H9 (cell line): ENCODE measurements around the gene CALR3. TPM values are rescaled to one million over a fixed set of nuclear protein-coding genes. Genes with fewer than 3 reads are reported as not detected.

Experiments
- DNase-seq: peaks from one replicate; pipeline ENCODE4 v3.0.0-alpha.2; 2017
- H2AFZ ChIP-seq: one replicate; pipeline ENCODE4 v1.6.1; 2013; ENCODE audit warnings: mild to moderate bottlenecking, low read length, control low read depth, moderate library complexity
- H2AK5ac ChIP-seq: 2 replicates; pipeline ENCODE4 v1.6.1; 2013; ENCODE audit warnings: low read length, control low read depth, mixed read lengths; ENCODE audit not compliant: insufficient read length
- H2BK120ac ChIP-seq: one replicate; pipeline ENCODE4 v1.6.1; 2013; ENCODE audit warnings: low read depth, mild to moderate bottlenecking, low read length, control low read depth, inconsistent platforms; ENCODE audit not compliant: poor library complexity, severe bottlenecking
- H2BK12ac ChIP-seq: 2 replicates; pipeline ENCODE4 v1.6.1; 2013; ENCODE audit warnings: low read length, control low read depth, mixed read lengths, low read depth; ENCODE audit not compliant: insufficient read length
- H2BK15ac ChIP-seq: 2 replicates; pipeline ENCODE4 v1.6.1; 2013; ENCODE audit warnings: low read depth, low read length, control low read depth
- H2BK20ac ChIP-seq: one replicate; pipeline ENCODE4 v1.6.1; 2013; ENCODE audit warnings: low read depth, mild to moderate bottlenecking, low read length, control low read depth, inconsistent platforms; ENCODE audit not compliant: poor library complexity, severe bottlenecking
- H2BK5ac ChIP-seq: 2 replicates; pipeline ENCODE4 v1.6.1; 2013; ENCODE audit warnings: low read length, control low read depth, mixed read lengths; ENCODE audit not compliant: insufficient read length
- H3K14ac ChIP-seq: 2 replicates; pipeline ENCODE4 v1.6.1; 2013; ENCODE audit warnings: low read length, control low read depth; ENCODE audit not compliant: insufficient read depth
- H3K18ac ChIP-seq: 2 replicates; pipeline ENCODE4 v1.6.1; 2013; ENCODE audit warnings: low read depth, mild to moderate bottlenecking, mixed read lengths, low read length, control low read depth; ENCODE audit not compliant: insufficient read length
- H3K23ac ChIP-seq: 2 replicates; pipeline ENCODE4 v1.6.1; 2013; ENCODE audit warnings: low read length, control low read depth, mixed read lengths, low read depth; ENCODE audit not compliant: insufficient read length
- H3K23me2 ChIP-seq: 2 replicates; pipeline ENCODE4 v1.6.1; 2013; ENCODE audit warnings: low read depth, mild to moderate bottlenecking, mixed read lengths, low read length, control low read depth; ENCODE audit not compliant: insufficient read length, poor library complexity, severe bottlenecking
- H3K27ac ChIP-seq: 2 replicates; pipeline ENCODE4 v1.5.1; 2013; ENCODE audit warnings: low read length, control low read depth, mixed read lengths, low read depth; ENCODE audit not compliant: insufficient read length
- H3K27me3 ChIP-seq: 2 replicates; pipeline ENCODE4 v1.6.1; 2013; ENCODE audit warnings: low read length, control low read depth, inconsistent platforms; ENCODE audit not compliant: insufficient read depth
- H3K4ac ChIP-seq: 2 replicates; pipeline ENCODE4 v1.6.1; 2013; ENCODE audit warnings: low read depth, mild to moderate bottlenecking, control low read depth, inconsistent platforms, low read length, moderate library complexity
- H3K4me1 ChIP-seq: 2 replicates; pipeline ENCODE4 v1.6.1; 2013; ENCODE audit warnings: low read length, control low read depth, inconsistent platforms; ENCODE audit not compliant: insufficient read depth
- H3K4me2 ChIP-seq: 2 replicates; pipeline ENCODE4 v1.6.1; 2013; ENCODE audit warnings: low read length, control low read depth, mixed read lengths; ENCODE audit not compliant: insufficient read length, insufficient read depth
- H3K56ac ChIP-seq: 2 replicates; pipeline ENCODE4 v1.6.1; 2013; ENCODE audit warnings: low read depth, mild to moderate bottlenecking, mixed read lengths, low read length, control low read depth; ENCODE audit not compliant: insufficient read length
- H3K79me1 ChIP-seq: 2 replicates; pipeline ENCODE4 v1.6.1; 2013; ENCODE audit warnings: low read depth, mild to moderate bottlenecking, moderate library complexity, low read length, control low read depth, inconsistent platforms; ENCODE audit not compliant: insufficient read depth, poor library complexity, severe bottlenecking
- H3K79me2 ChIP-seq: 2 replicates; pipeline ENCODE4 v1.6.1; 2013; ENCODE audit warnings: low read length, control low read depth, inconsistent platforms; ENCODE audit not compliant: insufficient read depth
- H3K9ac ChIP-seq: 2 replicates; pipeline ENCODE4 v1.6.1; 2013; ENCODE audit warnings: low read length, control low read depth, mixed read lengths; ENCODE audit not compliant: insufficient read length; ENCODE audit errors: extremely low read depth
- H3K9me3 ChIP-seq: one replicate; pipeline ENCODE4 v1.6.1; 2013; ENCODE audit warnings: low read depth, low read length, inconsistent platforms; ENCODE audit not compliant: control insufficient read depth
- H3T11ph ChIP-seq: one replicate; pipeline ENCODE4 v1.6.1; 2013; ENCODE audit warnings: mild to moderate bottlenecking, low read length, control low read depth, inconsistent platforms
- H4K20me1 ChIP-seq: one replicate; pipeline ENCODE4 v1.6.1; 2013; ENCODE audit not compliant: control insufficient read depth, insufficient read length, insufficient read depth
- H4K5ac ChIP-seq: 2 replicates; pipeline ENCODE4 v1.6.1; 2013; ENCODE audit warnings: low read depth, mild to moderate bottlenecking, mixed read lengths, low read length, control low read depth; ENCODE audit not compliant: insufficient read length
- H4K8ac ChIP-seq: replicated peaks from 2 replicates; pipeline ENCODE4 v1.6.1; 2013; ENCODE audit warnings: low read length, control low read depth, mixed read lengths, low read depth; ENCODE audit not compliant: insufficient read length
- H4K91ac ChIP-seq: 2 replicates; pipeline ENCODE4 v1.6.1; 2013; ENCODE audit warnings: low read depth, mild to moderate bottlenecking, moderate library complexity, mixed read lengths, low read length, control low read depth; ENCODE audit not compliant: insufficient read length
- H3K27ac Mint-ChIP-seq, 3 experiments: 2 replicates in 2 of 3; 3 replicates in 1 of 3; pipeline ENCODE4 v1.8.0; 2020 to 2021; ENCODE audit warnings: mixed read lengths in 3 of 3, mild to moderate bottlenecking in 1 of 3, moderate library complexity in 1 of 3
- H3K27me3 Mint-ChIP-seq: 2 replicates; pipeline ENCODE4 v1.8.0; 2021; ENCODE audit warnings: low read depth, mild to moderate bottlenecking, moderate library complexity, mixed read lengths
- H3K36me3 Mint-ChIP-seq, 3 experiments: 2 replicates in 2 of 3; 3 replicates in 1 of 3; pipeline ENCODE4 v1.8.0; 2020 to 2021; ENCODE audit warnings: low read depth in 3 of 3, mixed read lengths in 3 of 3; ENCODE audit not compliant: insufficient read depth in 1 of 3
- H3K4me1 Mint-ChIP-seq, 2 experiments: 2 replicates each; pipeline ENCODE4 v1.8.0; 2020; ENCODE audit warnings: mixed read lengths in 2 of 2
- H3K4me3 Mint-ChIP-seq, 2 experiments: 2 replicates in 1 of 2; 3 replicates in 1 of 2; pipeline ENCODE4 v1.8.0; 2020 to 2021; ENCODE audit warnings: mild to moderate bottlenecking in 2 of 2, mixed read lengths in 2 of 2, moderate library complexity in 1 of 2
- H3K9me3 Mint-ChIP-seq, 2 experiments: 2 replicates in 1 of 2; 3 replicates in 1 of 2; pipeline ENCODE4 v1.8.0; 2020; ENCODE audit warnings: mild to moderate bottlenecking in 2 of 2, mixed read lengths in 2 of 2, moderate library complexity in 1 of 2
- CTCF ChIP-seq: fragments of 200-600 bp; sonication (generic); conservative IDR thresholded peaks from 3 replicates; pipeline ENCODE4 v1.8.0; 2021; ENCODE audit warnings: antibody characterized with exemption, mild to moderate bottlenecking
- WGBS: extraction: QIAGEN DNeasy Blood & Tissue Kit; methylation state at CpG from one replicate; pipeline ENCODE4 v1.1.7; 2013; ENCODE audit warnings: missing lambda C conversion rate, low lambda C conversion rate, mixed read lengths; ENCODE audit not compliant: insufficient read length; ENCODE audit errors: extremely low coverage; 5-methylcytosine and 5-hydroxymethylcytosine counted together
- total RNA-seq: library from RNA; stranded (reverse); gene quantifications from 2 replicates; pipeline ENCODE4 v1.2.1, GENCODE V29; 2021

Gene CALR3
- total RNA-seq, 1 experiment from 2014 or later = 0.44 TPM

- no peak overlapping the region for H2BK20ac ChIP-seq
- DNase-seq = no peak
- H3K56ac ChIP-seq = no peak overlapping the region
- WGBS = no CpG with 5 or more reads among the region's 25 CpGs
- TF ChIP-seq CTCF = no peak
- no peak overlapping the region for H3K4me2 ChIP-seq
- H3K27me3 ChIP-seq = no peaks in the 10 kb centered on the region
- H3K14ac ChIP-seq = no peak overlapping the region
- no peak overlapping the region for H4K91ac ChIP-seq
- H4K5ac ChIP-seq = no peak overlapping the region
- no peak overlapping the region for H3K23ac ChIP-seq
- H3K9me3 ChIP-seq = no peaks in the 10 kb centered on the region
- no peak overlapping the region for H4K8ac ChIP-seq
- Mint-ChIP-seq H3K4me3 (no peak overlapping the region), H3K36me3 (peaks cover 52 to 95% (median 84%) of the 10 kb centered on the region in 3 experiments), H3K4me1 (no peaks in the 10 kb centered on the region), H3K9me3 (no peaks in the 10 kb centered on the region), H3K27me3 (no peaks in the 10 kb centered on the region; the same call in 1 of the 2 replicates), H3K27ac (no peak overlapping the region; a peak in 1 of 7 replicates)
- H3K79me1 ChIP-seq = no peaks in the 10 kb centered on the region
- H3K9ac ChIP-seq = no peak overlapping the region
- H3K4me1 ChIP-seq = no peaks in the 10 kb centered on the region
- no peaks in the 10 kb centered on the region for H4K20me1 ChIP-seq
- H2BK120ac ChIP-seq = no peak overlapping the region
- H3K27ac ChIP-seq = no peak overlapping the region
- H2BK15ac ChIP-seq = no peak overlapping the region
- H2AFZ ChIP-seq = no peak overlapping the region
- no peak overlapping the region for H3K4ac ChIP-seq
- no peak overlapping the region for H2AK5ac ChIP-seq
- H2BK12ac ChIP-seq = no peak overlapping the region
- H3T11ph ChIP-seq = no peak overlapping the region
- no peaks in the 10 kb centered on the region for H3K23me2 ChIP-seq
- no peak overlapping the region for H3K18ac ChIP-seq
- no peaks in the 10 kb centered on the region for H3K79me2 ChIP-seq
- H2BK5ac ChIP-seq = no peak overlapping the region
Measured at GRCh38 chr19:16529466-16530144, 33.6 kb upstream of the CALR3 start.
